Motor neuron (in vitro differentiated cells): Measurements from ENCODE around the gene MYOM1. TPM values are rescaled to one million over a fixed set of nuclear protein-coding genes. Genes with fewer than 3 reads are reported as not detected.
A peak's percentile ranks its signal among the peaks of the same experiment; 100 is the strongest.
"Not testable (repeated sequence)": the region's sequence is repeated elsewhere in the genome, so short reads cannot be mapped to it uniquely, and the experiment has no call there.

Experiments
- ATAC-seq, 8 experiments: fragments of 200-7000 bp; cut with Tn5 transposase; replicated peaks in 6 of 8; 2 replicates each; pipeline ENCODE4 v1.8.0; 2021; ENCODE audit warnings: mild to moderate bottlenecking in 8 of 8, moderate library complexity in 8 of 8
- H3K27ac ChIP-seq, 2 donors: fragments of 250-450 bp; sonication (Bioruptor Pico); 2 replicates each; pipeline ENCODE4 v1.9.0; 2021; ENCODE audit warnings: antibody characterized with exemption in 2 of 2, mild to moderate bottlenecking in 2 of 2, moderate library complexity in 1 of 2
- H3K4me1 ChIP-seq, 2 donors: fragments of 250-450 bp; sonication (Bioruptor Pico); replicated peaks in 1 of 2; 2 replicates each; pipeline ENCODE4 v1.6.1; 2021; ENCODE audit warnings: antibody characterized with exemption in 2 of 2, mild to moderate bottlenecking in 2 of 2, moderate library complexity in 1 of 2
- H3K4me3 ChIP-seq, 5 donors: fragments of 250-450 bp; sonication (Bioruptor Pico); 2 replicates each; pipeline ENCODE4 v1.9.0; 2021; ENCODE audit warnings: antibody characterized with exemption in 5 of 5, mild to moderate bottlenecking in 5 of 5, moderate library complexity in 4 of 5
- WGBS, 10 experiments: fragments of 450-650 bp; shearing (Covaris generic); methylation state at CpG; one replicate each; pipeline ENCODE4 v1.0.0; 2022; 5-methylcytosine and 5-hydroxymethylcytosine counted together
- in situ Hi-C, 9 experiments: fragments of 400-800 bp; cut with MboI; loops; one replicate each; pipeline ENCODE4 v1.15.0; 2021; ENCODE audit warnings: low sequenced_read_pairs in 9 of 9, low pct_unique_long_range_greater_than_20kb in 2 of 9; ENCODE audit not compliant: unreplicated experiment in 9 of 9
- total RNA-seq, 8 experiments: library from RNA; unstranded; fragments of 300-600 nt; gene quantifications; 2 replicates each; pipeline versions ENCODE4 v1.2.3 to v1.2.4, GENCODE V29; 2022

Gene MYOM1
- total RNA-seq, 8 experiments from 2014 or later = 0.42 to 4.4 (median 1.2) TPM

- ATAC-seq, in situ Hi-C loops, H3K27ac ChIP-seq, H3K4me1 ChIP-seq, H3K4me3 ChIP-seq: not testable (repeated sequence)
- WGBS, 10 experiments = 61 to 100% (median 87%) methylated on average over 1 to 4 of the region's 4 CpGs; no CpG with 5 or more reads in 1 of the 10 experiments
These were observed 156.0 kb downstream of the MYOM1 start for GRCh38 chr18:3063766-3064165.

GRCh38 chr18:3062798-3063680, 156.7 kb downstream of the MYOM1 start:
- Histone ChIP-seq H3K27ac (no peak overlapping the region), H3K4me1 (no peaks in the 10 kb centered on the region), H3K4me3 (no peak overlapping the region)
- peak; percentile 61 to 94 (median 70) for ATAC-seq
- WGBS, 10 experiments = 15 to 89% (median 66%) methylated on average over 1 to 10 of the region's 16 CpGs; no CpG with 5 or more reads in 1 of the 10 experiments
- in situ Hi-C loops = no loop called here

GRCh38 chr18:3061581-3062312, 158.0 kb downstream of the MYOM1 start:
- Histone ChIP-seq H3K27ac (no peak overlapping the region), H3K4me3 (no peak overlapping the region), H3K4me1 (no peaks in the 10 kb centered on the region)
- in situ Hi-C loops = no loop called here
- no peak for ATAC-seq
- 70 to 100% (median 89%) methylated on average over 1 to 9 of the region's 11 CpGs; no CpG with 5 or more reads in 1 of the 10 experiments for WGBS, 10 experiments

- no peak overlapping the region for H3K4me3 ChIP-seq
- no peak for ATAC-seq
- H3K4me1 ChIP-seq = no peaks in the 10 kb centered on the region
- in situ Hi-C loops = no loop called here
- WGBS, 10 experiments = 84 to 100% (median 94%) methylated on average over 1 to 13 of the region's 15 CpGs
- H3K27ac ChIP-seq = no peak overlapping the region
These were observed 158.8 kb downstream of the MYOM1 start for GRCh38 chr18:3060667-3061580.

GRCh38 chr18:3059272-3059671, 160.5 kb downstream of the MYOM1 start:
- peak in 1 of 8 experiments; percentile 28 for ATAC-seq
- Histone ChIP-seq H3K27ac (no peak overlapping the region), H3K4me3 (no peak overlapping the region), H3K4me1 (no peaks in the 10 kb centered on the region)
- WGBS, 10 experiments = 36 to 96% (median 70%) methylated on average over 2 to 3 of the region's 3 CpGs; no CpG with 5 or more reads in 1 of the 10 experiments
- in situ Hi-C loops = no loop called here

GRCh38 chr18:3058328-3059191, 161.2 kb downstream of the MYOM1 start:
- in situ Hi-C loops = no loop called here
- H3K27ac ChIP-seq = no peak overlapping the region

GRCh38 chr18:3057526-3057925, 162.2 kb downstream of the MYOM1 start:
- in situ Hi-C loops = no loop called here
- Histone ChIP-seq H3K4me3 (no peak overlapping the region), H3K27ac (no peak overlapping the region), H3K4me1 (no peaks in the 10 kb centered on the region)
- WGBS, 10 experiments = 0 to 100% (median 68%) methylated on average over 1 to 4 of the region's 4 CpGs; no CpG with 5 or more reads in 1 of the 10 experiments
- no peak for ATAC-seq

More at GRCh38 chr18:3058328-3059191, 161.2 kb downstream of the MYOM1 start:
- ATAC-seq = no peak
- WGBS, 10 experiments = 58 to 100% (median 79%) methylated on average over 2 to 5 of the region's 6 CpGs; no CpG with 5 or more reads in 1 of the 10 experiments
- H3K4me3 ChIP-seq = no peak overlapping the region
- H3K4me1 ChIP-seq = no peaks in the 10 kb centered on the region

- no peak for ATAC-seq
- in situ Hi-C loops = no loop called here
- Histone ChIP-seq H3K27ac (no peak overlapping the region), H3K4me3 (no peak overlapping the region), H3K4me1 (no peaks in the 10 kb centered on the region)
- 53 to 100% (median 86%) methylated on average over 1 to 8 of the region's 9 CpGs for WGBS, 10 experiments
These were observed 163.5 kb downstream of the MYOM1 start for GRCh38 chr18:3056311-3056710.

- 64 to 100% (median 88%) methylated on average over 1 to 4 of the region's 4 CpGs for WGBS, 10 experiments
- ATAC-seq = no peak
- Histone ChIP-seq H3K27ac (no peak overlapping the region), H3K4me3 (no peak overlapping the region), H3K4me1 (no peaks in the 10 kb centered on the region)
- in situ Hi-C loops = no loop called here
These were observed 164.0 kb downstream of the MYOM1 start for GRCh38 chr18:3055816-3056215.

- 22 to 100% (median 76%) methylated on average over 2 to 4 of the region's 4 CpGs for WGBS, 10 experiments
- no peak overlapping the region for H3K4me3 ChIP-seq
- H3K4me1 ChIP-seq = no peaks in the 10 kb centered on the region
- in situ Hi-C loops = no loop called here
- no peak for ATAC-seq
- no peak overlapping the region for H3K27ac ChIP-seq
These were observed 164.5 kb downstream of the MYOM1 start for GRCh38 chr18:3055186-3055728.

- in situ Hi-C loops = no loop called here
- H3K4me1 ChIP-seq = no peaks in the 10 kb centered on the region
- 33 to 86% (median 67%) methylated on average over 1 to 2 of the region's 3 CpGs; no CpG with 5 or more reads in 3 of the 10 experiments for WGBS, 10 experiments
- no peak overlapping the region for H3K27ac ChIP-seq
- no peak for ATAC-seq
- no peak overlapping the region for H3K4me3 ChIP-seq
These were observed 165.0 kb downstream of the MYOM1 start for GRCh38 chr18:3054780-3055179.

GRCh38 chr18:3054214-3054613, 165.6 kb downstream of the MYOM1 start:
- Histone ChIP-seq H3K4me1 (no peaks in the 10 kb centered on the region), H3K27ac (no peak overlapping the region), H3K4me3 (no peak overlapping the region)
- no peak for ATAC-seq
- WGBS, 10 experiments = 80 to 100% (median 91%) methylated on average over 1 to 6 of the region's 6 CpGs; no CpG with 5 or more reads in 1 of the 10 experiments
- in situ Hi-C loops = no loop called here
